ENCODE data around the gene TMEM154.

- TF ChIP-seq CTCF (IDR thresholded peaks at IDR 0.05) (no peak), POLR2A (IDR thresholded peaks at IDR 0.05) (no peak)
These were observed 40.2 kb upstream of the TMEM154 start for GRCh38 chr4:152719801-152720556.
